Stimulated activated naive CD4-positive, alpha-beta T cell (primary cell): ENCODE measurements around the gene ITPR2.
"Not testable (repeated sequence)": the region's sequence is repeated elsewhere in the genome, so short reads cannot be mapped to it uniquely, and the experiment has no call there.

Experiments
- DNase-seq, 6 experiments: peaks; one replicate each; lab custom pipeline; 2025; lab: John Stamatoyannopoulos, UW

The ITPR2 gene

GRCh38 chr12:26452511-26452910 lies 380.5 kb downstream of the ITPR2 start:
- no peak for DNase-seq

GRCh38 chr12:26451763-26452162 lies 381.2 kb downstream of the ITPR2 start:
- no peak for DNase-seq

- no peak for DNase-seq
Observed at GRCh38 chr12:26445909-26446308, 387.1 kb downstream of the ITPR2 start.

GRCh38 chr12:26443309-26443708 lies 389.7 kb downstream of the ITPR2 start:
- no peak for DNase-seq

GRCh38 chr12:26441434-26441833 lies 391.6 kb downstream of the ITPR2 start:
- no peak for DNase-seq

- DNase-seq, result no peak
Observed at GRCh38 chr12:26435069-26435404, 398.0 kb downstream of the ITPR2 start.

GRCh38 chr12:26434299-26435068 lies 398.5 kb downstream of the ITPR2 start:
- no peak for DNase-seq

GRCh38 chr12:26433701-26434100 lies 399.3 kb downstream of the ITPR2 start:
- not testable (repeated sequence) for DNase-seq

GRCh38 chr12:26431211-26431610 lies 401.8 kb downstream of the ITPR2 start:
- no peak for DNase-seq

- DNase-seq, result not testable (repeated sequence)
Observed at GRCh38 chr12:26430596-26430995, 402.4 kb downstream of the ITPR2 start.

GRCh38 chr12:26429070-26429691 lies 403.8 kb downstream of the ITPR2 start:
- no peak for DNase-seq

GRCh38 chr12:26428420-26428819 lies 404.6 kb downstream of the ITPR2 start:
- no peak for DNase-seq

GRCh38 chr12:26426652-26427051 lies 406.3 kb downstream of the ITPR2 start:
- DNase-seq, result no peak

- no peak for DNase-seq
Observed at GRCh38 chr12:26425587-26426260, 407.3 kb downstream of the ITPR2 start.

- DNase-seq, result no peak
Observed at GRCh38 chr12:26422839-26423398, 410.1 kb downstream of the ITPR2 start.

GRCh38 chr12:26416550-26416949 lies 416.4 kb downstream of the ITPR2 start:
- DNase-seq, result no peak

- no peak for DNase-seq
Observed at GRCh38 chr12:26410689-26411088, 422.3 kb downstream of the ITPR2 start.

GRCh38 chr12:26406813-26407212 lies 426.2 kb downstream of the ITPR2 start:
- no peak for DNase-seq

GRCh38 chr12:26406391-26406790 lies 426.6 kb downstream of the ITPR2 start:
- DNase-seq, result no peak

- DNase-seq, result no peak
Observed at GRCh38 chr12:26403601-26404000, 429.4 kb downstream of the ITPR2 start.

- no peak for DNase-seq
Observed at GRCh38 chr12:26402648-26403047, 430.3 kb downstream of the ITPR2 start.

- DNase-seq, result no peak
Observed at GRCh38 chr12:26401874-26402273, 431.1 kb downstream of the ITPR2 start.

- DNase-seq, result no peak
Observed at GRCh38 chr12:26400627-26401026, 432.4 kb downstream of the ITPR2 start.
